Skeletal muscle satellite cell (primary cell): ENCODE measurements around the gene EXT2.

Experiments
- H3K27me3 ChIP-seq: 2 replicates; pipeline ENCODE4 v1.7.0; 2013; ENCODE audit warnings: low read length; ENCODE audit not compliant: control insufficient read depth, insufficient read depth
- H3K36me3 ChIP-seq: 2 replicates; pipeline ENCODE4 v1.7.0; 2013; ENCODE audit warnings: mild to moderate bottlenecking, control low read depth, low read length; ENCODE audit not compliant: insufficient read depth
- H3K4me1 ChIP-seq: 2 replicates; pipeline ENCODE4 v1.7.0; 2013; ENCODE audit warnings: low read length; ENCODE audit not compliant: control insufficient read depth, insufficient read depth
- H3K4me2 ChIP-seq: 2 replicates; pipeline ENCODE4 v1.7.0; 2013; ENCODE audit warnings: mild to moderate bottlenecking, low read length
- H3K4me3 ChIP-seq: 2 replicates; pipeline ENCODE4 v1.7.0; 2013; ENCODE audit warnings: low read length
- H3K9ac ChIP-seq: 2 replicates; pipeline ENCODE4 v1.7.0; 2013; ENCODE audit warnings: mild to moderate bottlenecking, low read depth, low read length, moderate library complexity
- H3K9me3 ChIP-seq: replicated peaks from 2 replicates; pipeline ENCODE4 v1.7.0; 2013; ENCODE audit warnings: mild to moderate bottlenecking, control low read depth, low read length

EXT2 gene

DNA sequence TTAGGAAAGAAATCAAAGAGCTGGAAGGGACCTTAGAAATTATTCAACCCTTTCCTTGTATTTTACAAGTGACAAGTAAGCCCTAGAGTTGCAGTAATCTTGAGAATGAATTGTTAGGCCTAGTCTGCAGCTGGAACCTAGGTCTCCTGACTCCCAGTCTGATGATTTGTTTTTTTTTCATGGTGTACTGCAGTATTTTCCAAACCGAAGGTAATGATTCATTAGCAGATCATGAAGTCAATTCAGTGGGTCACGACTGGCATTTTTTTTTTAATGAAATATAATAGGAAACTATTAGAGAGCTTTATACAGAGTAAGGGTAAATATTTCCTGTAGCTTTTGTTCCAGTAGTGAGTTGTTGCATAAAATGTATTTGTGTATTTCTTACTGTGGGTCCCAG, 42.8 kb downstream of the EXT2 start:
- no peak overlapping the region for H3K4me3 ChIP-seq
- H3K4me1 ChIP-seq: peaks cover 42% of the 10 kb centered on the region
- H3K27me3 ChIP-seq: no peaks in the 10 kb centered on the region
- no peak overlapping the region for H3K9ac ChIP-seq
- H3K4me2 ChIP-seq: peak overlapping the region; percentile 38
- no peaks in the 10 kb centered on the region for H3K36me3 ChIP-seq
- H3K9me3 ChIP-seq: no peaks in the 10 kb centered on the region

DNA sequence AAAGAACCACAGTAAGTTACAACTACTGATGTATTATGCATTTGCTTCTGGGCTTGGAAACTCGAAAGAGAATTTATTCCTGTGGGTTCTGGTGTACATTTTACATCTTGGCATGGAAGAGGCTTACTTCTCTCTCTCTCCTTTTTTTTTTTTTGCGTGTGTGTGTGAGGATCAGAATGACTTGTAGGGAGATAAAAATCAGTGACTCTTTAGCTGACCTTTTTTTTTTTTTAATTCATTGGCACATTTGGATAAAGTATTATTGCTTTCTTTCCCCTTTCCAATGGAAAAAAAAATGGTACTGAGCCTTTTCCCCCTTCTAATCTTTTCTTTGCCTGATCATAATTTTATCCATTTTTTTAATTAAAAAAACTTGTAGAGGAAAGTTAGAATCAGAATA, 43.5 kb downstream of the EXT2 start:
- H3K4me2 ChIP-seq: peak overlapping the region; percentile 38
- peaks cover 42% of the 10 kb centered on the region for H3K4me1 ChIP-seq
- H3K9ac ChIP-seq: no peak overlapping the region
- peaks cover 4% of the 10 kb centered on the region for H3K36me3 ChIP-seq
- no peak overlapping the region for H3K4me3 ChIP-seq
- H3K9me3 ChIP-seq: no peaks in the 10 kb centered on the region
- H3K27me3 ChIP-seq: no peaks in the 10 kb centered on the region

DNA sequence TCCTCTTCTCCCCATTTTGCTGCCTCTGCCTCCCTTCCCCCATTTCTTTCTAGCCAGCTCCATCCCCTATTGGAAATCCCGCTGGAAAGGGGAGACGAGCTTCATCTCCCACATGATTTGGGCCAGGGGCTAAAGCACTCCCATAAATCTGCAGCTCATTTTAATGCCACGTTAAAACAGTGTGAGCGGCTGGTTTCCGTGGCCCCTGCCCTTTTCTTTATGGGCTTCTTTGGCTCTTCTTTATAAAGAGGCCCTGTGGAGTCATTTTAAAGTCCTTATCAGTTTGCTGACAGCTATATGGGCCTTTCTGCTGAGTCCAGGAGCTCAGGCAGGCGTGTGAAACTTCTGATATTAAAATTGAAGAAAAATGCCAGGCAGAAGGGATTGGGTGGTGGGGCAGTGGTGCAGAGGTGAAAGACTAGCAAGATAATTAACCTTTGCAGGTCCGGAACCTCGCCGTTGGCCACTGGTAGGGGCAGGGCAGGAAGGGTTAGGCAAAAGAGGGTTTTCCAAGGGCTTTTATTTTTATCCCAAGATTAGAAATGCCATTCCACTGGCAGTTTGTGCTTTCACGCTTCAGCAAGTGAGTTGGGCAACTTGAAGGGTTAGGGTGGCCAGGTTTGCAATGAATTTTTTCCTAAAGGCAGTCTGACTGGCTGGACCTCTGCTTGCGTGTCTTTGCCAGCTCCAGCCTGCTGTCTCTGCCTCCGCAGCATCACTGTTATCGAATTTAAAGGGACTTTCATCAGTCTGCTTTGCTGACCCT, 44.3 kb downstream of the EXT2 start:
- Histone ChIP-seq H3K9ac (no peak overlapping the region), H3K27me3 (no peaks in the 10 kb centered on the region), H3K4me2 (peak overlapping the region; percentile 44), H3K4me1 (peaks cover 49% of the 10 kb centered on the region), H3K36me3 (peaks cover 4% of the 10 kb centered on the region), H3K9me3 (no peaks in the 10 kb centered on the region), H3K4me3 (no peak overlapping the region)

- H3K36me3 ChIP-seq: peaks cover 4% of the 10 kb centered on the region
- H3K4me2 ChIP-seq: peak overlapping the region; percentile 44
- H3K27me3 ChIP-seq: no peaks in the 10 kb centered on the region
- no peak overlapping the region for H3K4me3 ChIP-seq
- no peak overlapping the region for H3K9ac ChIP-seq
- peaks cover 54% of the 10 kb centered on the region for H3K4me1 ChIP-seq
- no peaks in the 10 kb centered on the region for H3K9me3 ChIP-seq
Measured at GRCh38 chr11:44140372-44140771, 44.9 kb downstream of the EXT2 start.

GRCh38 chr11:44140805-44141204, 45.3 kb downstream of the EXT2 start:
- Histone ChIP-seq H3K36me3 (peaks cover 4% of the 10 kb centered on the region), H3K4me2 (peak overlapping the region; percentile 44)

GRCh38 chr11:44143987-44144909, 48.8 kb downstream of the EXT2 start:
- Histone ChIP-seq H3K9me3 (no peaks in the 10 kb centered on the region), H3K4me2 (no peak overlapping the region), H3K27me3 (no peaks in the 10 kb centered on the region), H3K4me3 (no peak overlapping the region), H3K36me3 (peaks cover 9% of the 10 kb centered on the region), H3K4me1 (peaks cover 31% of the 10 kb centered on the region), H3K9ac (no peak overlapping the region)

More at GRCh38 chr11:44140805-44141204, 45.3 kb downstream of the EXT2 start:
- H3K4me1 ChIP-seq: peaks cover 54% of the 10 kb centered on the region
- H3K27me3 ChIP-seq: no peaks in the 10 kb centered on the region
- H3K9ac ChIP-seq: no peak overlapping the region
- H3K4me3 ChIP-seq: no peak overlapping the region
- H3K9me3 ChIP-seq: no peaks in the 10 kb centered on the region

- Histone ChIP-seq H3K36me3 (peaks cover 9% of the 10 kb centered on the region), H3K4me3 (no peak overlapping the region), H3K4me2 (no peak overlapping the region), H3K4me1 (peaks cover 31% of the 10 kb centered on the region), H3K9me3 (no peaks in the 10 kb centered on the region), H3K27me3 (no peaks in the 10 kb centered on the region), H3K9ac (no peak overlapping the region)
Measured at GRCh38 chr11:44145011-44145775, 49.7 kb downstream of the EXT2 start.

- Histone ChIP-seq H3K4me2 (no peak overlapping the region), H3K9me3 (no peaks in the 10 kb centered on the region), H3K9ac (no peak overlapping the region), H3K27me3 (no peaks in the 10 kb centered on the region), H3K36me3 (peaks cover 13% of the 10 kb centered on the region), H3K4me3 (no peak overlapping the region), H3K4me1 (peaks cover 23% of the 10 kb centered on the region)
Measured at GRCh38 chr11:44146931-44147330, 51.5 kb downstream of the EXT2 start.

DNA sequence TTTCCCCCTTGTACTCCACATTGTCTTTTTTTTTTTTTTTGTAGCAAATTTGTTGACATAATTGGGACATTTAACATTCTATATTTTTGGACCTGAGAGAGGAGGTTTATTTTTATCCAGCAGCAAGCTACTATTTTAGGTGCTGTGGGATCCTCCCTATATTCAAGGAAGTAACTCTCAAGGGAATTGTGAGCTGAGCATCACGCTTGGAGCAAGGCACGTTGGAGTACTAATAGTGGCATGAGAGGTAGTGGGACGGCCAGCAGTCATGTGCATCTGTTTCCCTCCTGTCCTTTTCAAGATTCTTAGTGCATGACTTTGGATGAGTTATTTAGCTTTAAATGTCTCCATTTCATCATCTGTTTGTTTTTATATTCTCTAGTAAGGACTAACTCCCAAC, 52.3 kb downstream of the EXT2 start:
- Histone ChIP-seq H3K4me1 (peaks cover 23% of the 10 kb centered on the region), H3K9ac (no peak overlapping the region), H3K27me3 (no peaks in the 10 kb centered on the region), H3K9me3 (no peaks in the 10 kb centered on the region), H3K4me3 (no peak overlapping the region), H3K4me2 (no peak overlapping the region), H3K36me3 (peaks cover 13% of the 10 kb centered on the region)

- no peak overlapping the region for H3K4me2 ChIP-seq
- peaks cover 17% of the 10 kb centered on the region for H3K4me1 ChIP-seq
- H3K4me3 ChIP-seq: no peak overlapping the region
- H3K9ac ChIP-seq: no peak overlapping the region
- H3K36me3 ChIP-seq: peaks cover 9% of the 10 kb centered on the region
- no peaks in the 10 kb centered on the region for H3K9me3 ChIP-seq
- H3K27me3 ChIP-seq: no peaks in the 10 kb centered on the region
Measured at GRCh38 chr11:44149651-44150050, 54.2 kb downstream of the EXT2 start.

DNA sequence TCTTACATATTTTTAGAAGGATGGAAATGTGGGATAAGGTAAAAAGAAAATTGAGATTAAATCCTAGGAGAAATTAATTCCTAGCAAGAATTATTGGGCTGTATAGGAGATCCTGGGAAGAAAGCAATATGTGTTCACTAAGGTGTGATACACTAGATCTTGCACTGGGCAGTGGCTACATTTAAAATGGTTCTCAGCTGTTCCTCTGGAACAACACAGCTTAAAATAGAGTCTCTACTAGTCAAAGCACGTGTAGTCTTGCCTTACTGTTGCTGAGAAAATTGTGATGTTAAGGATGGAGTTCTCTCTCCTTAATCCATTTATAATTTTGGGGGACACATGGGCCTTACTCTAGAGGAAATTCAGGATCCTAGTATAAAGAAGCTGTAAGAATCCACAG, 54.9 kb downstream of the EXT2 start:
- Histone ChIP-seq H3K9ac (no peak overlapping the region), H3K4me1 (peaks cover 12% of the 10 kb centered on the region), H3K4me2 (no peak overlapping the region), H3K9me3 (no peaks in the 10 kb centered on the region), H3K27me3 (no peaks in the 10 kb centered on the region), H3K4me3 (no peak overlapping the region), H3K36me3 (peaks cover 9% of the 10 kb centered on the region)
